Measurements from ENCODE around the gene FARS2.

The FARS2 gene

DNA sequence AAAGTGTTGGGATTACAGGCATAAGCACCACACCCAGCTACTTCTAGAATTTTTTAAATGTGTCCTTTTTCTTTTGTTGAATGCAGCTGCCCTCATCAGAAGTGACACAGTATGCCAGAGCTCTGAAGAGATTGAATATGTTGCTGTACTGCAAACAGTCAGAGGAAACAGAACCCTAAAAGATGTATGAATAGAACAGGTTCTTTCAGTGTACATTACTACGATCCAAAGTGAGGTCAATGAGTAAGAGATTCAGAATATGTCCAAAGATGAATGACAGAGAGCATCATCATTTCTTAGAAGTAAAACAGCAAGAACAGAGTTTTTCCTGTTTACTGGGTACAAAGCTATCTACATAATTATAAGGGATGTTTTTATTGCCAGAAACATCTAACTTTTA lies 476.9 kb downstream of the FARS2 start:
- no peak for DNase-seq

DNA sequence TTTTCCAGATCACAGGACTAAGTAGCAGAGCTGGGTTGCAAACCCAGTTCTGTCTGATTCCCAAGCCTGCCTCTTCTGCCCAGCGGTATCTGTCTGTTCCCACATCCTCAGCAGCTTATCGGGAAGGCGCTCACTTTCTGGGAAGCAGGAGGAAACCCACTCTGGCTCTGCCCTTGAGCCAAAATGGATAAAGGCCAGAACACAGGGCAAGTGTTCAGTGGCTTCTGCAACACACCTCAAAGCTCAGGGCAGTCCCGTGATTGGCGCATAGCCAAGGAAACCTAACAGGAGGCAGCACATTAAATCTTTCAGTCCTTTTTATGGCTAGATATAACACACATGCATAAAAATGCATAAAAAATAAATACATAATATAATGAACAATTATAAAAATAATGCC lies 483.2 kb downstream of the FARS2 start:
- no peak for DNase-seq

- DNase-seq, result no peak
These were observed 483.8 kb downstream of the FARS2 start for GRCh38 chr6:5745081-5745480.

GRCh38 chr6:5746053-5746758 lies 484.9 kb downstream of the FARS2 start:
- no peak for DNase-seq

DNA sequence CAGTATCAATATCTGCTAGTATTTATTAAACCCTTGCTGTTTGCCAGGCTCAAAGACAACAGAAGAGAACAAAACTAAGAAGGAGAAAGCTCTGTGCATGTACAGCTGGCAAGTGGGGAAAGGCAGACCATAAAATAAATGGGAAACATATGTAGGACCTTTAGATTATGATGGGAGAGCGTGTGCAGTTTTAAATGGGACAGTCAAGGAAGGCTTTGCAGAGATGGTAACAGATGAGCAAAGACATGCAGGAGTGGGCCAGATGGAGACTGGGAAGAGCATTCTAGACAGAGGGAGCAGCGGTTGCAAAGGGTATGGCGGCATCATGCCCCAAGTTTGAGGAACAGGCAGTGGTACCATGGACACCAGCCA lies 485.4 kb downstream of the FARS2 start:
- no peak for DNase-seq

DNA sequence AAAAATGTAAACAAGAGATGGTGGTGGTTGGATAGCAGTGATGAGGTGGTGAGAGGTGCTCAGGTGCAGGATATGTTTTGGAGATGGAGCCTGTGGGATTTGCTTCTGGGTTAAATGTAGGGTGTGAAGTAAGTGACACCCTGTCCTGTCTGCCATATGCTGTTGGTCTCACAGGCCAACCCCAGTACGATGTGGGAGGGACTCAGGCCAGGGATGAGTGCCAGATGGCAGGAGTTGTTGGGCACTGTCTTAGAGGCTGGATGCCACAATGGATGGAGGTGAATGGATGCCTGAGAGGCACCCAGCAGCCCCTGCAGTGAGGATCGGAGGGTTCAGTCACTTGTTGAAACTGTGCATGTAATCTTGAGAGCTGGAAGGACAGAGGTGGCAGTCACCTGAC lies 486.1 kb downstream of the FARS2 start:
- no peak for DNase-seq

DNA sequence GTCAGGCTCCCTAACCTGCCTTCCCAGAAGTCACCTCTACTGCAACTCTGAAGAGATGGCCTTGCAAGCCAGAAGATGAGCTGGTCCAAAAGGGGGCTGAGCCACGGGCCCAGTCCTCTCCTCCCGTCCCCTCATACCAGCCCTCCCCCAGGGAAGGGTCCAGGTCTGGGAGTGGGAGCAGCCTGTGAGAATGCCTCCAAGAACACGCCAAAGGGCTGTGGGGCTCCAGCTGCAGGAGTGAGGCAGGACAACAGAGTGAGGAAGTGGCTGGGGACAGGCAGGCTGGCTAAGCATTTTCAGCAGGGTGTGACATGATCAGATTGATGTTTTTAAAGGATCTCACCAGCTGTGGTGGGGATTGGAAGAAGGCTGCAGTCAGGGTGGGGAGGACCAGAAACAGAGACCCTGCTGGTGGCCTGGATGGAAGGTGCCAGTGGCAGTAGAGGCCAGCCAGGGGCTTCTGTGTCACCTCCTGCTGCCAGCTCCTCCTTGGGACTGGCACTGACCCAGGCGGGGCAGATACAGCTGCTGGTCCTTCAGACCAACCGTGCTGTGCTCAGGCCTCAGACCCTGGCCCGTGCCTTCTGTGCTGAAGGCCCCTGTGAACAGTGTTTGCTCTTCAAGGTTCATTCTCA lies 487.8 kb downstream of the FARS2 start:
- no peak for DNase-seq

- DNase-seq, result no peak
These were observed 488.4 kb downstream of the FARS2 start for GRCh38 chr6:5749651-5750215.

DNA sequence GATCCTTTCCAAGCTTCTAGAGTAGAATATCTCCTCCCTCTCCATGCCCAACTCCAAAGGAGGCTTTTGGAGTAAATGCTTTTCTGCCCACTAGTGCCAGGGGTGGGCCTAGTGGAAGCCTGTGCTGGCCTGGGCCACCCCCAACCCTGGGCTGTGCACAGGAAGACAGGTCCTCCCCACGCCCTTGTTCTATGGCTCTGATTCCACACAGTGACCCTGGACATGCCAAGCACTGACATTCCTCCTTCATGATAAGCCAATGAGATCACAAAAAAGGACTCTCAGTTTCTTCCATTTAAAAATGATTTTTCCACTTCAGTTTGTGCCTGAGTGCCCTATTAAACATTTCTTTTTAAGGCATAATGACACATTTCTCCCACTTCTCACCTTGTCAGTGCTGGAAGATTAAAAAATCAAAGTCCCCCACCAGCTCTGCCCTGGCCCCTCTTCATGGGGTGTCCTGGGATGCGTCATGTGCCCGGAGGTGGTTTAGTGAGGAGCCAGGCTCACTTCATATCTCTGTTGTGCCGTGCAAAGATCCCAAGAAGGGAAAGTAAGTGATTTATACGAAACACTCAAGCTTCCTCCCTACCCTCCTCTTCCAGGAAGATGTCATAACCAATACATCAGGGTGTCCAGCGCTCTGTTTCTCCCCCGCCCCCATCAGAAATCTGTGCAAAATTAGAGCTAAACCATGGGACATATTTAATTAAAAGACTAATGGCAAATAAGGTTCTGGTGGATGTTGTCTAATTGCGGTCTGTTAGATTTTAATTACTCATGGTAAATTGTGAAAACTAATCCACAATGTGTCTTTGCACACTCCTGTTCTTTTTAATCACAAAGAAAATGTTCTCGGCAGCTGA lies 490.4 kb downstream of the FARS2 start:
- DNase-seq, result no peak

- no peak for DNase-seq
These were observed 491.0 kb downstream of the FARS2 start for GRCh38 chr6:5752391-5752680.

GRCh38 chr6:5753209-5753608 lies 491.9 kb downstream of the FARS2 start:
- DNase-seq, result no peak

- no peak for DNase-seq
These were observed 493.6 kb downstream of the FARS2 start for GRCh38 chr6:5754904-5755303.

DNA sequence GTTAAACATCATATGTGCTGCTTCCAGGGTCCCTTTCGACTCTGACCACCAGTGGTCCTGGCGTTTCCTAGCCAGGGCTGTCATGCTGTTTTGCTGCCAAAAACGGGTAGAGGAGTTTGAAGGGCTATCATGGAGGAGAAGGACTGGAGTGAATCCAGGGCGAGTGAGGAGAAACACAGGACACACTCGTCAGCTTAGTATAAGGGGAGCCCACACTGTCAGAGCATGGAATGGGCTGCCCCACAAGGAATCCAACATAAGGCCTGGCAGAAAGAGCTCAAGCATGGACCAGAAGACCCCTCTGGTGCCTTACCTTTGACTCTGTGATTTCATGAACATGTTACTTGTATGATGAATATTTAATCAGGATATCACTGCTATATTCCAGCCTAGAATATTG lies 498.3 kb downstream of the FARS2 start:
- DNase-seq, result no peak

- no peak for DNase-seq
These were observed 500.1 kb downstream of the FARS2 start for GRCh38 chr6:5761370-5761769.

DNA sequence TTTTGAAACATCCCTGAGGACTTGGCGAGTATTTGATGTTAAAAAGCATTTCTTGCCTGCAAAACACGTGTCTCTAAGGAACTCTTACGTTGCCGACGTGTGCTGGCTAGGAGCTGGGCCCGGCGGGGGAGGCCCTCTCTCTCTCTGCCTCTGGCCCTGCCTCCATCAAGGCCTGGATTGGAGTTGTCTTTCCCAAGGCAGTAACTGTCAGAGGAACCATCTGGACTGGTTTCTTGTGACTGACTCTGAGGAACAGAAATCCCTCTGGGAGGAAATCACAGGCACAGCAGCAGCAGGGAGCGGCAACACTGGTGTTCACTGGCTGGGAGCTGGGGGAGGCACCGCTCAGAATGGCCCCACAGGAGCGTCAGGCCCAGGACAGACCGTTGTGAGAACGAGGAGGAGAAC lies 501.3 kb downstream of the FARS2 start:
- no peak for DNase-seq

DNA sequence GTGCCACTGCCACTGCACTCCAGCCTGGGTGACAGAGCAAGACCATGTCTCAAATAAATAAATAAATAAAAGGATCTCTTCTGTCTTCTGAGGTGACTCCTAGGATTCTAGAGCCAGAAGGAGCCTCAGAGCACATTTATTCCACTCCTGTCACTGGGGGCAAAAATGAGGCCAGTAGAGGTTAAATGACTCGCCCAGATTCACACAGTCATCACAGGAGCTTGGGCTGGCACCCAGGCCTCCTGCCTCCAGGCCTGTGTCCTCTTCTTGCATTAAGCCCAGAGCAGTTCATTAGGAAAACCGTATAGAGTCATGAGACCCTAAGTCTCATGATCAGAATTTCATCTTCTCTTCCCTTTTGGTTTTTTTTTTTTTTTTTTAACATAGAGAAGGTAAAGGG lies 502.1 kb downstream of the FARS2 start:
- no peak for DNase-seq

- DNase-seq, result no peak
These were observed 502.6 kb downstream of the FARS2 start for GRCh38 chr6:5763871-5764270.

- DNase-seq, result peak; percentile 71
These were observed 503.2 kb downstream of the FARS2 start for GRCh38 chr6:5764401-5764955.

- no peak for DNase-seq
These were observed 503.9 kb downstream of the FARS2 start for GRCh38 chr6:5765141-5765760.

DNA sequence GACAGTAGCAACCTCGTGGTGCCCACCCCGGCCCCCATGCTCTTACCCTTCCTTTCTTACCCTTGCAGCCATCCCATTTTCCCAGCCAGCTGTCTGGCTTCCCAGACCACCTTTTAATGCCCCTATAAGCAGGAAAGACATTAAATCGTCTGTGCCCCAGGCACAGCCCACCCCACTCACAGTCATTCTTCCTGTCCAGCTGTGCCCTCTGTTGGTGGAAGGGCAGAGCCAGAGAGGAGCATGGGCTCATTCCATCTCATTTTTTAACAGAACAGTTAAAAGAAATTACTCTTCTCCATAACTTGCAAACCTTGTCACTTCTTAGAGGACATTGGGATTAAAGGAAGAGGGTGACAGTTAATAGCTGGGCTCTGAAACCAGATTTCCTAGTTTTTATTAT lies 504.9 kb downstream of the FARS2 start:
- DNase-seq, result no peak

- no peak for DNase-seq
These were observed 506.2 kb downstream of the FARS2 start for GRCh38 chr6:5767471-5767870.

GRCh38 chr6:5771211-5771610 lies 509.9 kb downstream of the FARS2 start:
- DNase-seq, result no peak

GRCh38 chr6:5771759-5772390 lies 510.6 kb downstream of the FARS2 start:
- DNase-seq, result no peak
